Endodermal cell (in vitro differentiated cells): Measurements from ENCODE around the gene ASH1L. TPM values are rescaled to one million over a fixed set of nuclear protein-coding genes. Genes with fewer than 3 reads are reported as not detected.
"Not testable (repeated sequence)": the region's sequence is repeated elsewhere in the genome, so short reads cannot be mapped to it uniquely, and the experiment has no call there.

Source experiments
- DNase-seq: peaks from one replicate; pipeline ENCODE4 v3.0.0-alpha.2; 2017
- H3K27ac ChIP-seq: 2 replicates; pipeline ENCODE4 v1.5.1; 2013; ENCODE audit warnings: mild to moderate bottlenecking, low read depth, low read length, moderate library complexity
- H3K27me3 ChIP-seq: 2 replicates; pipeline ENCODE4 v1.6.1; 2013; ENCODE audit warnings: mild to moderate bottlenecking, low read length, moderate library complexity; ENCODE audit not compliant: insufficient read depth, control insufficient read depth, poor library complexity, severe bottlenecking
- H3K36me3 ChIP-seq: 2 replicates; pipeline ENCODE4 v1.7.0; 2013; ENCODE audit warnings: mild to moderate bottlenecking, low read length, moderate library complexity; ENCODE audit not compliant: control insufficient read depth, insufficient read depth
- H3K4me1 ChIP-seq: one replicate; pipeline ENCODE4 v1.7.0; 2013; ENCODE audit warnings: low read length; ENCODE audit not compliant: control insufficient read depth, insufficient read depth
- H3K4me3 ChIP-seq: 2 replicates; pipeline ENCODE4 v1.5.1; 2013; ENCODE audit warnings: mild to moderate bottlenecking, low read length, moderate library complexity
- H3K9ac ChIP-seq: 2 replicates; pipeline ENCODE4 v1.6.1; 2013; ENCODE audit warnings: mild to moderate bottlenecking, low read length, moderate library complexity; ENCODE audit not compliant: poor library complexity, severe bottlenecking; ENCODE audit errors: extremely low read depth
- H3K9me3 ChIP-seq: 2 replicates; pipeline ENCODE4 v1.6.1; 2013; ENCODE audit warnings: mild to moderate bottlenecking, low read length, moderate library complexity; ENCODE audit not compliant: control insufficient read depth
- H3K27ac Mint-ChIP-seq: 2 replicates; pipeline ENCODE4 v1.8.0; 2020; ENCODE audit warnings: mixed read lengths
- H3K27me3 Mint-ChIP-seq: 2 replicates; pipeline ENCODE4 v1.8.0; 2021; ENCODE audit warnings: mild to moderate bottlenecking, mixed read lengths; ENCODE audit not compliant: insufficient read depth
- H3K36me3 Mint-ChIP-seq: 2 replicates; pipeline ENCODE4 v1.8.0; 2020; ENCODE audit warnings: low read depth, mixed read lengths
- H3K4me1 Mint-ChIP-seq: 2 replicates; pipeline ENCODE4 v1.8.0; 2020; ENCODE audit warnings: mixed read lengths
- H3K4me3 Mint-ChIP-seq: 2 replicates; pipeline ENCODE4 v1.8.0; 2020; ENCODE audit warnings: mild to moderate bottlenecking, moderate library complexity, mixed read lengths
- H3K9me3 Mint-ChIP-seq: 2 replicates; pipeline ENCODE4 v1.8.0; 2020; ENCODE audit warnings: mild to moderate bottlenecking, mixed read lengths
- WGBS, 2 experiments: methylation state at CpG; one replicate each; pipeline versions ENCODE4 v1.1.5 to v1.1.7; 2013; ENCODE audit warnings: missing lambda C conversion rate in 2 of 2, mixed read lengths in 1 of 2; ENCODE audit not compliant: insufficient coverage in 1 of 2, insufficient read length in 1 of 2; 5-methylcytosine and 5-hydroxymethylcytosine counted together
- total RNA-seq, 2 donors: library from RNA; stranded (reverse); fragmentation: NEBNext Ultra II Directional in 1 of 2; extraction: Animal tissue kit (Norgen Biotek cat#: 25700) in 1 of 2; gene quantifications; 2 replicates in 1 of 2; 3 replicates in 1 of 2; pipeline ENCODE4 v1.2.1, GENCODE V29; 2021
- TF ChIP-seq, protein P1 (sequence below): fragments of 200-600 bp; sonication (generic); conservative IDR thresholded peaks from 2 replicates; pipeline ENCODE4 v1.5.0; 2021; ENCODE audit warnings: antibody characterized with exemption, mild to moderate bottlenecking

ASH1L gene
- total RNA-seq, 2 donors from 2014 or later = 34.5 to 37.0 TPM

- H3K4me3 Mint-ChIP-seq = no peak overlapping the region
- no peak overlapping the region for H3K27ac ChIP-seq
- H3K27me3 Mint-ChIP-seq = no peaks in the 10 kb centered on the region
- 92 to 94% methylated on average over 3 to 4 of the region's 4 CpGs for WGBS, 2 experiments
- no peak for DNase-seq
- peaks cover 26% of the 10 kb centered on the region for H3K36me3 Mint-ChIP-seq
- no peaks in the 10 kb centered on the region for H3K4me1 ChIP-seq
- H3K4me1 Mint-ChIP-seq = no peaks in the 10 kb centered on the region
- H3K9me3 ChIP-seq = no peaks in the 10 kb centered on the region
- peaks cover 10% of the 10 kb centered on the region for H3K36me3 ChIP-seq
- H3K27me3 ChIP-seq = no peaks in the 10 kb centered on the region
- H3K9ac ChIP-seq = no peak overlapping the region
- no peak overlapping the region for H3K4me3 ChIP-seq
- no peak overlapping the region for H3K27ac Mint-ChIP-seq
- TF ChIP-seq, protein P1, sequence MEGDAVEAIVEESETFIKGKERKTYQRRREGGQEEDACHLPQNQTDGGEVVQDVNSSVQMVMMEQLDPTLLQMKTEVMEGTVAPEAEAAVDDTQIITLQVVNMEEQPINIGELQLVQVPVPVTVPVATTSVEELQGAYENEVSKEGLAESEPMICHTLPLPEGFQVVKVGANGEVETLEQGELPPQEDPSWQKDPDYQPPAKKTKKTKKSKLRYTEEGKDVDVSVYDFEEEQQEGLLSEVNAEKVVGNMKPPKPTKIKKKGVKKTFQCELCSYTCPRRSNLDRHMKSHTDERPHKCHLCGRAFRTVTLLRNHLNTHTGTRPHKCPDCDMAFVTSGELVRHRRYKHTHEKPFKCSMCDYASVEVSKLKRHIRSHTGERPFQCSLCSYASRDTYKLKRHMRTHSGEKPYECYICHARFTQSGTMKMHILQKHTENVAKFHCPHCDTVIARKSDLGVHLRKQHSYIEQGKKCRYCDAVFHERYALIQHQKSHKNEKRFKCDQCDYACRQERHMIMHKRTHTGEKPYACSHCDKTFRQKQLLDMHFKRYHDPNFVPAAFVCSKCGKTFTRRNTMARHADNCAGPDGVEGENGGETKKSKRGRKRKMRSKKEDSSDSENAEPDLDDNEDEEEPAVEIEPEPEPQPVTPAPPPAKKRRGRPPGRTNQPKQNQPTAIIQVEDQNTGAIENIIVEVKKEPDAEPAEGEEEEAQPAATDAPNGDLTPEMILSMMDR = no peak
- H3K9me3 Mint-ChIP-seq = peaks cover 2% of the 10 kb centered on the region
These were observed 44.1 kb downstream of the ASH1L start for GRCh38 chr1:155518484-155518883.

DNA sequence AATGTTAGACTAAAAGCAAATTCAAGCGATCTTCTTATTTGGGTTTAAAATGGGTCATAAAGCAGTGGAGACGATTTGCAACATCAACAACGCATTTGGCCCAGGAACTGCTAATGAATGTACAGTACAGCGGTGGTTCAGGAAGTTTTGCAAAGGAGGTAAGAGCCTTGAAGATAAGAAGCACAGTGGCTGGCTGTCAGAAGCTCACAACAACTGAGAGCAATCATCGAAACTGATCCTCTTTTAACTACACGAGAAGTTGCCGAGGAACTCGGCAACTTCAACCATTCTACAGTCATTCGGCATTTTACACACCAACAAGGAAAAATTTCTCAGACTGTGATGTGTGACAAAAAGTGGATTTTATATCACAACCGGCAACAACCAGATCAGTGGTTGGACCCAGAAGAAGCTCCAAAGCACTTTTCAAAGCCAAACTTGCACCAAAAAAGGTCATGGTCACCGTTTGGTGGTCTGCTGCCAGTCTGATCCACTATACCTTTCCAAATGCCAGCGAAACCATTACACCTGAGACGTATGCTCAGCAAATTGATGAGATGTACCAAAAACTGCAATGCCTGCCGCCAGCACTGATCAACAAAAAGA lies 47.9 kb downstream of the ASH1L start:
- no peaks in the 10 kb centered on the region for H3K4me1 Mint-ChIP-seq
- peaks cover 12% of the 10 kb centered on the region for H3K36me3 ChIP-seq
- no peak overlapping the region for H3K27ac Mint-ChIP-seq
- H3K9me3 ChIP-seq = no peaks in the 10 kb centered on the region
- TF ChIP-seq, protein P1 = no peak
- no peak overlapping the region for H3K9ac ChIP-seq
- no peak overlapping the region for H3K27ac ChIP-seq
- peaks cover 33% of the 10 kb centered on the region for H3K36me3 Mint-ChIP-seq
- 95% methylated on average over 10 to 14 of the region's 14 CpGs for WGBS, 2 experiments
- H3K27me3 ChIP-seq = no peaks in the 10 kb centered on the region
- H3K4me1 ChIP-seq = no peaks in the 10 kb centered on the region
- DNase-seq = no peak
- peaks cover 2% of the 10 kb centered on the region for H3K9me3 Mint-ChIP-seq
- H3K27me3 Mint-ChIP-seq = no peaks in the 10 kb centered on the region
- no peak overlapping the region for H3K4me3 Mint-ChIP-seq
- H3K4me3 ChIP-seq = no peak overlapping the region

- H3K36me3 ChIP-seq = peaks cover 9% of the 10 kb centered on the region
- no peaks in the 10 kb centered on the region for H3K4me1 ChIP-seq
- H3K27ac ChIP-seq = no peak overlapping the region
- DNase-seq = no peak
- Mint-ChIP-seq H3K27me3 (no peaks in the 10 kb centered on the region), H3K4me3 (no peak overlapping the region), H3K9me3 (peaks cover 2% of the 10 kb centered on the region), H3K27ac (no peak overlapping the region), H3K36me3 (peaks cover 29% of the 10 kb centered on the region), H3K4me1 (no peaks in the 10 kb centered on the region)
- no peak overlapping the region for H3K4me3 ChIP-seq
- 94 to 100% methylated on average over 1 to 3 of the region's 3 CpGs for WGBS, 2 experiments
- no peaks in the 10 kb centered on the region for H3K27me3 ChIP-seq
- no peak overlapping the region for H3K9ac ChIP-seq
- TF ChIP-seq, protein P1 = no peak
- H3K9me3 ChIP-seq = no peaks in the 10 kb centered on the region
These were observed 49.2 kb downstream of the ASH1L start for GRCh38 chr1:155513300-155513916.

- not testable (repeated sequence) for H3K27me3 ChIP-seq, H3K4me1 Mint-ChIP-seq, H3K27ac ChIP-seq, H3K4me3 ChIP-seq, H3K9me3 ChIP-seq, DNase-seq, H3K4me1 ChIP-seq, H3K27ac Mint-ChIP-seq, H3K9me3 Mint-ChIP-seq, H3K4me3 Mint-ChIP-seq, H3K9ac ChIP-seq, H3K27me3 Mint-ChIP-seq, H3K36me3 ChIP-seq
- 91 to 97% methylated on average over 5 to 6 of the region's 6 CpGs for WGBS, 2 experiments
- peaks cover 22% of the 10 kb centered on the region for H3K36me3 Mint-ChIP-seq
These were observed 51.2 kb downstream of the ASH1L start for GRCh38 chr1:155511385-155511784.
